VCaP (cell line): ENCODE data around the gene SAMD4B.

Experiments used
- H3K27ac ChIP-seq: fragments of 450-650 bp; 2 replicates; pipeline ENCODE4 v1.5.1; 2017
- CTCF ChIP-seq: fragments of 450-650 bp; conservative IDR thresholded peaks from 2 replicates; pipeline ENCODE4 v1.5.1; 2017; ENCODE audit warnings: mild to moderate bottlenecking, moderate library complexity

The SAMD4B gene

GRCh38 chr19:39412100-39412866, 70.1 kb downstream of the SAMD4B start, which contains the start of gene PLEKHG2:
TSS of gene PLEKHG2 (plus strand) at chr19:39412669. CDS start at chr19:39414087, 1,418 bp downstream.
- no peak; the same call in 1 of the 2 replicates for TF ChIP-seq CTCF
- peak within 1 kb of the TSS; percentile 96 for H3K27ac ChIP-seq

- H3K27ac ChIP-seq: peak overlapping the region; percentile 96
- TF ChIP-seq CTCF: peak; percentile 83
These were observed 70.6 kb downstream of the SAMD4B start for GRCh38 chr19:39412867-39413271.

- TF ChIP-seq CTCF: no peak
- H3K27ac ChIP-seq: peak overlapping the region; percentile 96; the same call in 1 of the 2 replicates
These were observed 71.2 kb downstream of the SAMD4B start for GRCh38 chr19:39413272-39413910.

GRCh38 chr19:39413911-39414608, 71.8 kb downstream of the SAMD4B start:
- TF ChIP-seq CTCF: peak; percentile 38
- peak overlapping the region; percentile 96; the same call in 1 of the 2 replicates for H3K27ac ChIP-seq

- no peak overlapping the region for H3K27ac ChIP-seq
- TF ChIP-seq CTCF: no peak
These were observed 73.2 kb downstream of the SAMD4B start for GRCh38 chr19:39415111-39416046.

- TF ChIP-seq CTCF: no peak
These were observed 74.2 kb downstream of the SAMD4B start for GRCh38 chr19:39416152-39417120.

More at GRCh38 chr19:39416152-39417120, 74.2 kb downstream of the SAMD4B start:
- no peak overlapping the region for H3K27ac ChIP-seq
